ENCODE measurements around the gene ZNF511.
"Not testable (repeated sequence)": the region's sequence is repeated elsewhere in the genome, so short reads cannot be mapped to it uniquely, and the experiment has no call there.

The ZNF511 gene

GRCh38 chr10:133314911-133315310 lies 6.2 kb downstream of the ZNF511 start:
- no peak for DNase-seq (ENCODE audit: low spot score)

- no peak for DNase-seq (ENCODE audit: low spot score)
These were observed 7.1 kb downstream of the ZNF511 start for GRCh38 chr10:133315847-133316246.

- DNase-seq (ENCODE audit: low spot score) = no peak
These were observed 7.6 kb downstream of the ZNF511 start for GRCh38 chr10:133316266-133316665.

GRCh38 chr10:133316732-133317131 lies 8.0 kb downstream of the ZNF511 start:
- DNase-seq (ENCODE audit: low spot score) = no peak

- DNase-seq (ENCODE audit: low spot score) = peak; percentile 72
These were observed 9.9 kb downstream of the ZNF511 start for GRCh38 chr10:133318494-133319127.

GRCh38 chr10:133320852-133321422 lies 12.2 kb downstream of the ZNF511 start:
- not testable (repeated sequence) for DNase-seq (ENCODE audit: low spot score)

- not testable (repeated sequence) for DNase-seq (ENCODE audit: low spot score)
These were observed 13.5 kb downstream of the ZNF511 start for GRCh38 chr10:133322064-133322709.

- peak; percentile 59 for DNase-seq (ENCODE audit: low spot score)
These were observed 15.6 kb downstream of the ZNF511 start for GRCh38 chr10:133324198-133324792.

- no peak for DNase-seq (ENCODE audit: low spot score)
These were observed 16.1 kb downstream of the ZNF511 start for GRCh38 chr10:133324857-133325260.

GRCh38 chr10:133325440-133326222 lies 16.9 kb downstream of the ZNF511 start:
- no peak for DNase-seq (ENCODE audit: low spot score)

- DNase-seq (ENCODE audit: low spot score) = no peak
These were observed 17.5 kb downstream of the ZNF511 start for GRCh38 chr10:133326223-133326551.

- peak; percentile 12 for DNase-seq (ENCODE audit: low spot score)
These were observed 18.3 kb downstream of the ZNF511 start for GRCh38 chr10:133326745-133327650.

- DNase-seq (ENCODE audit: low spot score) = peak; percentile 17
These were observed 19.1 kb downstream of the ZNF511 start for GRCh38 chr10:133327651-133328357.

- DNase-seq (ENCODE audit: low spot score) = no peak
These were observed 19.9 kb downstream of the ZNF511 start for GRCh38 chr10:133328358-133329343.

GRCh38 chr10:133329491-133330202 lies 20.9 kb downstream of the ZNF511 start:
- peak; percentile 83 for DNase-seq (ENCODE audit: low spot score)

GRCh38 chr10:133332936-133333699 lies 24.4 kb downstream of the ZNF511 start:
- no peak for DNase-seq (ENCODE audit: low spot score)

- DNase-seq (ENCODE audit: low spot score) = no peak
These were observed 26.0 kb downstream of the ZNF511 start for GRCh38 chr10:133334503-133335245.
